ENCODE measurements around the gene GALR2.

The GALR2 gene

DNA sequence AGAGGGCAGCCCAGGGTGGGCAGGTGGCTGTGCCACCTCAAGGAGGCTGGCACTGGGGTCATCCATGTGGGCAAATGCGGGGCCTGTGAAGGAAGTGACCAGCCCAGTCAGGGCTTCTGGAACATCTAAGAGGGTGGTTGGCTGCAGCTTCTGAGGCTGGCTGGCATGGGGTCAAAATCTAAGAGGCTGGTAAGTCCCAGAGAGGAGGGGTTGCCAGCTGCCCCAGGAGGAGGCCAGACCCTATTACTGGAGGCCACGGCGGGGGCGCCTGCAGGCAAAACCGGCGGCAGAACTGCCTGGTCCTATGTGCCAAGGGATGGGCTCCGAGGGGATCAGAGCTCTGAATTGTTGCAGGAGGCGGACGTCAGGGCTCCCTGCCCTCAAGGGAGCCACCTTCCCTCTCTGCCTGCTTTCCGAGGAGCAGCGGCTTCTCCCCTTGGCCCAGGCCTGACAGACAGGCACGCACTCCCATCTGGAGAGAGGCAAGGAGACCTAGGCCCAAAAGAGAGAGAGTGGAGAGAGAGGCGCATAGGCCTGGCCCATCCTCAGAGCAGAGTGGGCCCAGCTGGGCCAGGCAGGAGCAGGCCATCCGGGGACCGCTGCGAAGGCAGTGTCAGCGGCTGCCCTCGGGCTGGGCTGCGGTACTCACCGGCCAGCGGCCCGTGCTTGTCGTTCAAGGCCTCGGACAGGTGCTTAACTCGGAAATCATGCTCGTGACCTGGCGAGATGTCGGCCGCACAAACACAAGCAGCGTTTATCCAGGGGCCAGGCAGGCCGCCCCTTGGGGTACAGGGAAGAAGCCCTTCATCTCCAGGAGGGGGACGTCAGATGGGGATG is 15.3 kb downstream of the GALR2 start:
- DNase-seq (ENCODE audit: low spot score): no peak
- TF ChIP-seq, protein P1, sequence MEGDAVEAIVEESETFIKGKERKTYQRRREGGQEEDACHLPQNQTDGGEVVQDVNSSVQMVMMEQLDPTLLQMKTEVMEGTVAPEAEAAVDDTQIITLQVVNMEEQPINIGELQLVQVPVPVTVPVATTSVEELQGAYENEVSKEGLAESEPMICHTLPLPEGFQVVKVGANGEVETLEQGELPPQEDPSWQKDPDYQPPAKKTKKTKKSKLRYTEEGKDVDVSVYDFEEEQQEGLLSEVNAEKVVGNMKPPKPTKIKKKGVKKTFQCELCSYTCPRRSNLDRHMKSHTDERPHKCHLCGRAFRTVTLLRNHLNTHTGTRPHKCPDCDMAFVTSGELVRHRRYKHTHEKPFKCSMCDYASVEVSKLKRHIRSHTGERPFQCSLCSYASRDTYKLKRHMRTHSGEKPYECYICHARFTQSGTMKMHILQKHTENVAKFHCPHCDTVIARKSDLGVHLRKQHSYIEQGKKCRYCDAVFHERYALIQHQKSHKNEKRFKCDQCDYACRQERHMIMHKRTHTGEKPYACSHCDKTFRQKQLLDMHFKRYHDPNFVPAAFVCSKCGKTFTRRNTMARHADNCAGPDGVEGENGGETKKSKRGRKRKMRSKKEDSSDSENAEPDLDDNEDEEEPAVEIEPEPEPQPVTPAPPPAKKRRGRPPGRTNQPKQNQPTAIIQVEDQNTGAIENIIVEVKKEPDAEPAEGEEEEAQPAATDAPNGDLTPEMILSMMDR (IDR thresholded peaks at IDR 0.05; ENCODE audit: extremely low read depth, missing control alignments): no peak

DNA sequence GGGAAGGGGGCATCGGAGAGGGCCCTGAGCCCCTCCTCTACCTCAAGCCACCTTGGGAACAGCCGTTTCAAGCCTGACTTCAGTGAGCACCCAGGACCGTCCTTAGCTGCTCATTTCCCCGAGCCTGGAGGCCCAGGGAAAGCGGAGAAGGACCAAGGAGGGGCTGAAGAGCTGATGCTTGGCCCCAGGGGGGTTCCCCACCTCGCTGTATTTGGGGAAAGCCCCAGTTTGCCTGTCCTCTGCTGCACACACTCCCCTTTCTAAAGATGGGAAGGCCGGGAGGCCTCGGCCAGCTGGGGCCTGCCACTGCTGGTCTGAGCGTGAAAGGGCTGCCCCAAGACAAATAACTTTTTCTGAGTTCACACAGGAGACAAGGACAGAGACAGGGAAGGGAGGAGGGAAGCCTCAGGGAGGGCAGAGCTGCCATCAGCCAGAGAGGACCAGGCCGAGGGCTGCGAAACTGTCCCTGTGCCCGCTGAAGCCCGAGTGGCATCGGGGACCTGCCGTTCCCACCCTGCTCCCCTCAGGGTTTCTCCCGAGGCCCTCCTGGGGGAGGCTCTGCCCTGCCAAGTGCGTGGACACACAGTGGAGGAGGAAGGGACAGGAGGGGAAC is 16.0 kb downstream of the GALR2 start:
- no peak for DNase-seq (ENCODE audit: low spot score)
- TF ChIP-seq, protein P1 (IDR thresholded peaks at IDR 0.05; ENCODE audit: extremely low read depth, missing control alignments): no peak

DNA sequence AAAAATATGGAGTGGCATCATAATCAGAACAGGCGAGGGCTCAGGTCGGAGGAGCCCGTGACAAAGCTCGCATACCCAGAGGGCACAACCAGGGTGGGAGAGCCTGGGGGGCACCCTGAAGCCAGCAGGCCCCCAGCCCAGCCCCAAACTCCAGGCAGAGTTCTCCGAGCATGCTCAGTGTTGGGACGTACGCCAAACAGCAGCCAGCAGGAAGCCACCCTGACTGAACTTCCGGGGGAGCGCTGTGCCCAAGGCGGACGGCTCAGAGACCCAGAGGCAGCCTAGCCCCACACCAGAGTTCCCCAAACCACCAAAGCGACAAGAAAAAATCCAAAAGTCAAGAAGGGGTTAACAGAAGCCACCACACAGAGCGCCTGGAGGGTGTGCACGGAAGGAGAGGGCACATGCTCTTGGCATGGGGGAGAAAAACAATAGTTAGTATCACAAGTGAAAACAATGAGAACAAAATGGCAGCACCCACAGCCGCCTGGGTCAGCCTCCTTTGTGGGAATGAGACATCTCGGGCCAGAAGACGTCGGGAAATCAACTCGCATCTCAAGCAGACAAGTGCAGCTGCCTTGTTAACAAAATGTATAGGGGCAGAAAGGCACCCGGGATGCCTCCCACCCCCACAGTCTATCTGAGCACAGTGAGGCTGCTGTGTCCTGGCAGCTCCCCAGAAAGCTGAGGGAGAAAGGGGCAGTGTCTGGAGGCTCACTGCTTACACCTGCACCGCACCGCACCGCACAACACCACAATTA is 17.1 kb downstream of the GALR2 start:
- no peak for DNase-seq (ENCODE audit: low spot score)

GRCh38 chr17:76092526-76093413 is 18.2 kb downstream of the GALR2 start:
- TF ChIP-seq, protein P1 (IDR thresholded peaks at IDR 0.05; ENCODE audit: extremely low read depth, missing control alignments): no peak
- DNase-seq (ENCODE audit: low spot score): no peak

More for the DNA sequence above, 17.1 kb downstream of the GALR2 start:
- TF ChIP-seq, protein P1 (IDR thresholded peaks at IDR 0.05; ENCODE audit: extremely low read depth, missing control alignments): no peak

- no peak for DNase-seq (ENCODE audit: low spot score)
- TF ChIP-seq, protein P1 (IDR thresholded peaks at IDR 0.05; ENCODE audit: extremely low read depth, missing control alignments): no peak
These were observed 19.5 kb downstream of the GALR2 start for GRCh38 chr17:76094046-76094445.

DNA sequence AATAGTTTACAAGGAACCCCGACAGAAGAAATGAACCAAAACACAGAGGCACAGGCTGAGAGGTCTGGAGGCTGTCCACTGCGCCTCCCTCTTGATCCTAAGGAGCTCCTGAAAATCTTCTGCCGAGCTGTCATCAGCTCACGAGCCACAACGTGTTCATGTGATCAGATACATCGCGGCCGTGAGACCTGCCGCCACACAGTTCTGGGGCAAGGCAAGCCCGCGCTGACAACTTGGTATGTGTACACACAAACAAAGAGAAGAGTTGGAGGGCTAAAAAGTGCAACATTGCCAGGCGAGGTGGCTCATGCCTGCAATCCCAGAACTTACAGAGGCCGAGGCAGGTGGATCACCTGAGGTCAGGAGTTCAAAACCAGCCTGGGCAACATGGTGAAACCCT is 21.4 kb downstream of the GALR2 start:
- TF ChIP-seq, protein P1 (IDR thresholded peaks at IDR 0.05; ENCODE audit: extremely low read depth, missing control alignments): no peak
- DNase-seq (ENCODE audit: low spot score): no peak
